HG03565 (cell line): ENCODE measurements around the gene PNKD.
A peak's percentile ranks its signal among the peaks of the same experiment; 100 is the strongest.

ENCODE experiments used
- ATAC-seq: cut with Tn5 transposase; IDR thresholded peaks from one replicate; pipeline ENCODE4 v1.9.1; 2021; ENCODE audit warnings: mild to moderate bottlenecking, moderate library complexity; ENCODE audit not compliant: unreplicated experiment

Gene PNKD, protein sequence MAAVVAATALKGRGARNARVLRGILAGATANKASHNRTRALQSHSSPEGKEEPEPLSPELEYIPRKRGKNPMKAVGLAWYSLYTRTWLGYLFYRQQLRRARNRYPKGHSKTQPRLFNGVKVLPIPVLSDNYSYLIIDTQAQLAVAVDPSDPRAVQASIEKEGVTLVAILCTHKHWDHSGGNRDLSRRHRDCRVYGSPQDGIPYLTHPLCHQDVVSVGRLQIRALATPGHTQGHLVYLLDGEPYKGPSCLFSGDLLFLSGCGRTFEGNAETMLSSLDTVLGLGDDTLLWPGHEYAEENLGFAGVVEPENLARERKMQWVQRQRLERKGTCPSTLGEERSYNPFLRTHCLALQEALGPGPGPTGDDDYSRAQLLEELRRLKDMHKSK

DNA sequence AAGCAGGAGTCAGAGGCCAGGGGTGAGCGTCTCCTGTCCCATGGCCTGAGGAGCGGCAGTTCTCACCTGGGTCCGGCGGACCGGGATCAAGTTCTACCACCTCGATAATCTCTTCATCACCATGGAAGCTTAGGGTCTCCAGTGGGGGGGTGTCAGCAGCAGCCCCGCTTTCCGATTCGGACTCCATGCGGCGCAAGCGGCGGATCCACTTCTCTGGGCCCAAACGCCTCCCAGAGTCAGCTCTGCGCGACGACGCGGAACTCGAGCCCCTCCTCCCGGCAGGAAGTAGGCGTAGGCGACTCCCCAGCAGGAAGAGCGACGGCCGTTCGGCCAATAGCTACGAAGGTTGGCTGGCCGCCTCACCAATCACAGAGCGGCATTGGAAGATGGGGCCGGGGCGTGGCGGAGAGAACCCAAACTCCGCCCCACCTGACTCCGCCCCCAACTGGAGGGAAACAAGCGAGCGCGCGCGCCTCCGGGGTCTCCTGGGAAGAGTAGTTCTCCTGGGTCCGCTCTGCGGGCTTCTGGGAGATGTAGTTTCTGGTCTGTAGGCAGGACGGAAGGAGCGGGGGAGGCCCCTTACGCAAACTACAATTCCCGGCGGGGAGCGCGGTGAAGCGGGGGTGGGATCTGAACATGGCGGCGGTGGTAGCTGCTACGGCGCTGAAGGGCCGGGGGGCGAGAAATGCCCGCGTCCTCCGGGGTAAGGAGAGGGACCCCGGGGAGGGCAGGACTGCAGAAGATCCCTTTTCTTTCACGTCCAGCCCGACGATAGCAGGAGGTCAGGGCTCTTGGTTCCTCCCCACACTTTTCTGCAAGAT lies at the start of gene PNKD, which contains the start of gene AAMP:
Gene PNKD (plus strand): TSS at position 620 of the 821 bp plus-strand sequence. CDS start 17 bp downstream, at position 637.
Gene AAMP (minus strand): TSS at position 238 of the 821 bp plus-strand sequence. CDS start 51 bp downstream, at position 187.
- peak; percentile 87 for ATAC-seq

DNA sequence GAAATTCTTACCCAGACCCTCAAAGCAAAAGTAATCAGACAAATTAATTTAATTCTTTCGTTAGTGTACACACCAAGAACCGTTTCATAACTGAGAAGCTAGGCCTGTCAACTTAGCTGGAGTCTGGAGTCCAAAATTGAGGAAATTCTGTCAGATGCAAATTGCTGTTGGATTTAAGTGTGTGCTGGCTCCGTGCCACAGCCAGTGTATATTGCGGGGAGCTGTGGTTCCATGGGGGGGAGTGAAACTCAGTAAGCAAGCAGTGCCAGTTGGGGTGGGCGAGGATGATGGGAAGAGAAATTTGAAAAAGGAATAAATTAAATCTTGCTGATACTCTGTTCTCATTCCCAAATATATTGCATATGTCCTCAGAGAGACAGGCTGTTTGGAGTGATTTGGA lies 49.3 kb upstream of the PNKD start:
- no peak for ATAC-seq

DNA sequence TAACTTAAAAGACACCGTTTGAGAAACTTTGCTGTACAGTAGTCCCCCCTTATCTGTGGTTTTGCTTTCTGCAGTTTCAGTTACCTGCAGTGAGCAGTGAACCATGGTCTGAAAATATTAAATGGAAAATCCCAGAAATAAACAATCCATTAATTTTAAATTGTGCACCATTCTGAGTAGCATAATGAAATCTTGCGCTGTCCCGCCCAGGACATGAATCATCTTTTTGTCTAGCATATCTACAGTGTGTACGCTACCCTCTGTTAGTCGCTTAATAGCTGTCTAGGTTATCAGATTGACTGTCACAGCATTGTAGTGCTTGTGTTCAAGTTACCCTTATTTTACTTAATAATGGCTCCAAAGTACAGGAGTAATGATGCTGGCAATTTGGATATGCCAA lies 47.3 kb upstream of the PNKD start:
- ATAC-seq = no peak

DNA sequence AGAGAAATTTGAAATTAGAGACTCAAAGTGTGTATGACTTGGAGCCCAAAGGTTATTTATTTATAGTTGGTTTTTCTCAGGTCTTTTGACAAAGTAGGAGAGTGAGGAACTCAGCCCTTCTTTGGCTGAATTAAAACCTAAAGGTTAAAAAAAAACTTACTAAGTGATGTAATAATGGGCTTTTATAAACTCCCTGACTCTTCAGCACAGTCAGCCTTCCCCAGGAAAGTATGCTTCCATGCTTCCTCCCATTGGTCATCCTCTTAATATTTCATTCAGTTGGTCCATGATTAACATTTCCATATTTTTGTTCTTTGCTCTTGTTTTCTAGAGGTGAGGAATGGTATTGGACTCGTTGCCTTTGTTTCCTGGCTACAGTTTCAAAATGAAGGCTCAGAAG lies 46.1 kb upstream of the PNKD start:
- no peak for ATAC-seq

DNA sequence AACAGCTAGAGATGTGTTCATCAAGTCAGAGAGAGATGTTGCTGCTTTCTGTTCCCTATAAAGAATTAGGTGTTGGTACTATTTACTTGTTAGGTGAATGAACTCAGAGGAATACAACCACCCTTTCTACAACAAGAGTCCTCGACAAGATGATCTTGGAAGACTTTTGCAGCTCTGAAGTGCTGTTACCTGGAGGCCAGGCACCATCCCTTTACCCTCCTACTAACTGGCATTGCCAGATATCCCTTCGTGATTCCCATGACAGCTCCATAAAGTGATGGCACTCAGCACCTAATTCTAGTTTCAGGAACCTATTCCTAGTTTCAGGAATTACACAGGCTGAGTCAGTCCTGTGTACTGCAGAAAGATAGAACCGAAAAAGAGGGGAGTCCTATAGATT lies 43.4 kb upstream of the PNKD start:
- ATAC-seq = no peak

DNA sequence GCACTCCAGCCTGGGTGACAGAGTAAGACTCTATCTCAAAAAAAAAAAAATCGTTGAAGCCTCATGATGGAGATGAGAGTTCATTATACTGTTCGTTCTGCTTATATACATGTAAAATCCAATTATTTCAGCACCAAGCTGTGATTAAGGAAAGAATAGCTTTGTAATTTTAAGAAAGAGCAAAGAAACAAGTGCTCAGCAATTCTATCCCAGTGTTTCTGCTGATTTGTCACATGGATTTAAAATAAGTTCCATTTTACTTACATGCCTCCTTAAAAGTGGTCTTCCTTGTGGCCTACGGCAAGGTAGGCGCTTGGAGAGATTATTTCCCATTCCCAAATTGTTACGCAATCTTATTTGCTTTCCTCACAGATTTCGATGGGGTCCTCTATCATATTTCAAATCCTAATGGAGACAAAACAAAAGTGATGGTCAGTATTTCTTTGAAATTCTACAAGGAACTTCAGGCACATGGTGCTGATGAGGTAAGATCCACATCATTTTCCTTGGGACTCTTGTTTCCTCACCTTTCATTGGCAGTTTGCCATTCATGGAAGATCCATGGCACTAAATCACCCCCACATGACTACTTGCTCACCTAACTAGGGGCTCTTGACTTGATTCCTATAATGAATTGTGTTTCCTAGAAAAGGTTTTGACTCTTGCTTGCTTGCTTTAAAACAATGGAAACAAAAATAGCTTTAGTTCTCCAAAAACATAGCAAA lies 41.8 kb upstream of the PNKD start:
- no peak for ATAC-seq

DNA sequence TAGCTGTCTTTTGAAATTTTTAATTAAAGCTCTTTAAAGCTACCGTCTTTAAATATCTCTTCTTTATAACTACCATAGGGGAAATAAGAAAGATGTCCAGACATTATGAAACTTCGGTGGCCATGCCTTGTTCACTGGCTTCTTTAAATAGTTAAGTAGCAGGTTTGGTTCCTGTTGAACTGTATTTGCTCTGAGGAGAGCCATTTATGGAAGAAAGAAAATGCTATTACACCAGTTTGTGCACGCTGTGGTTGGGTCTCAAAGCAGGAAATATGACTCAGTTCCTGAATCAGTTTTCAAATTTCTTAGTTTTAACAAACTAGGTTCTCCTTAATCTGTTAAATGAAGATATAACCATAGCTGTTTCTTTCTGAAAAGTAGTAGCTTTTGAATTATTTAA lies 41.1 kb upstream of the PNKD start:
- ATAC-seq = peak; percentile 87

DNA sequence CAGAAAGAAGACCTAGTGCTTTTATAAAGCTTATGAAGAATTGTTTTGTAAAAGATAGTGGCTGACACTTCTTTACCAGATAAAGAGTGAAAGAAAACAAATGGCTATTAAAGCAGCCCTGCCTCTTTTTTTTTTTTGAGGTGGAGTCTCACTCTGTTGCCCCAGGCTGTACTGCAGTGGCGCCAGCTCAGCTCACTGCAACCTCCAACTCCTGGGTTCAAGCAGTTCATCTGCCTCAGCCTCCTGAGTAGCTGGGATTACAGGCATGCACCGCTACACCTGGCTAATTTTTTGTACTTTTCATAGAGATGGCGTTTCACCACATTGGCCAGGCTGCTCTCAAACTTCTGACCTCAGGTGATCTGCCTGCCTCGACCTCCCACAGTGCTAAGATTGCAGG lies 40.5 kb upstream of the PNKD start:
- no peak for ATAC-seq

DNA sequence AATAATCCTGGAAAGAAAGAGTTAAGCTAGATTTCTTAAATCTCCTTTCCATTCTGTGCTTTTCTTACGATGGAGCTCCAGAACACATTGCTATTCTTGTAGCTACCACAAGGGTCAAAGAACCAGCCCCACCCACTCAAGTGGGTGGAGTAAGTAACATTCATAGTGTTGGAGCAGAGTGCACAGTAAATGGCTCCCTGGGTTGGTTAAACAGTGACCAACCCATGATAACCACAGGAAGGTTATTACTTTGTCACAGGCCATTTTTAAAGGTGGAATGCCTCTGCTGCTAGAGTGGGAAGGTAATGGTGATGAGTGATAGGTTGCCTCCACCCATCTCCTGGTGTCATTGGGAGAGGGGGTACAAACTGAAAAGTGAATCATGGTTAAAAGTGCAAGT lies 39.4 kb upstream of the PNKD start:
- no peak for ATAC-seq

DNA sequence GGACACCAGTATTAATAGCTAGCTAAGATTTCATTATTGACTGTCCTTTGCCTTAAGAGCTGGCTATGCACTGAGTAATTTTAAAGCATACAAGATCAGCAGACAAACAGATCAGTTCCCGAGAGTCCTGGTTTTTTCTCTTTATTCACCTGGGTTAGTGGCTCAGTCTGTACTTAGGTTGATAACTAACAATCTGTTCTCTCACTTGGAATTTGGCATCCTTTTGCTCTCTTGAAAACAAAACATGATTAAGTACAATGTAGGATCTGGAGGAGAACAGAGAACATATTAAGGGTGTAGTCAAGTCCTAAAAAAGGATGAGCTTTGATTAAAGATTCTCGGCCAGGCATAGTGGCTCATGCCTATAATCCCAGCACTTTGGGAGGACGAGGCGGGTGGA lies 36.8 kb upstream of the PNKD start:
- no peak for ATAC-seq

DNA sequence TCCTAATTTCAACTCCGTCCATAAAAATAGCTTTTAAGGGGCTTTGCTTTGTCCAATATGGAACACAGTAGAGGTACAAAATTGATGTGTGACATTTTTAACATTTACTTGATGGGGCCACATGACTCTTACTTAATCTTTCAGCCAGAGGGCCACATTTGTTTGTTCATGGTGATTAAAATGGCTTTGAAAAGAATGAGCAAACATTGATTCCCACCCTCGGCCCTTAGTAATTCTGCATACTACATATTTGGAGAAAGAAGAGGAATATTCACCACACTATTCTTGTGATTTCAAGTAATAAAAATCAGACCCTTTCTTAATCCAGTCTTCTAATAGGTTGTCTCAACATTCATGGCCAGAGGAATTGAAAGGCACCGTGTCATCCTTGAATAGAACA lies 35.8 kb upstream of the PNKD start:
- no peak for ATAC-seq

DNA sequence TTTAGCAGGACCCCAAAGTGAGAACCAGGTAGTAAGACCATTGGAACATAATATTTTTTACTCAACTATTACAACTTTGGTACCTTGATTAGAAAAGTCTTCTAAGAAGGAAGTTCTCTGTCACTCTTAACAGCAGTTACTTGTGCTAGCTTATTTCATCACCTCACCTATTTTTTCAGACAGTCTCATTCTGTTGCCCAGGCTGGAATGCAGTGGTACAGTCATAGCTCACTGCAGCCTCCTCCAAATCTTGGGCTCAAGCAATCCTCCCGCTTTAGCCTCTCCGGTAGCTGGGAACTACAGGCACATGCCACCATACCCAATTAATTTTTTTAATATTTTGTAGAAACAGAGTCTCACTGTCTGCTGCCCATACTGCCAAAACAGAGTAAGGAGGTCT lies 35.3 kb upstream of the PNKD start:
- ATAC-seq = no peak

DNA sequence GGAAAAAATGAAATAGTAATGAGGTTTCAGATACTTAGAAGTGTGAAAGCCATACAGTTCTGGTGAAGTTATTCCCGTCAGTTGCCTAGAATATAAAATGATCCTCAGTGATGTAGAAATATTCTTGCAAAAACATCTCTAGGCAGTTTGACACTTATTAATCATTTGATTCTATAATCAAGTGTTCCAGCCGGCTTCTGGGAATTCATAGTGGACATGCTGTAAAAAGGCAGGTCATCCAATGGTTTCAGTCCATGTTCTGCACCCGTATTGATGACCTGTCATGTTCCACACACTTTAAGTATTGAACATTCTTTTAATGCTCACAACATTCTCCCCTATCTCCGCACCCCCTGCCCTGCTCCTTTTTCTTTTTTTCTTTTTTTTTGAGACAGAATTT lies 33.5 kb upstream of the PNKD start:
- no peak for ATAC-seq

DNA sequence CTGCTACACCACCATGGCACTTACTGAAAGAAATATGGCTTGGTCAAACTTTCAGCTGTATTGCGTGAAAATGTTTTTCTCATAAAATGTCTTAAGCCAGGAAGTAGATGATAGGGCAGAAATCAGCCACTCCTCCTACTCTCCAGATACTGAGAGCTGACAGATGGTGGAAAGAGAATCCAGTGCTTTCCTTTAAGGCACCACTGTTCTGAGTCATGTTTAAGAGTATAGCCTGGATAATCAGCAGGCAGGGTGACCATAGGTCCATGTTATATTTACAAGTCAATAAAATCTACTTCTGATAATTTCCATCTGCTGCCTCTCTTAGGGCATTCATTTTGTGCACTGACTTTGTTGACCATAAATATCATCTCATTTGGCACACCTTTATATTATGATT lies 31.4 kb upstream of the PNKD start:
- no peak for ATAC-seq

DNA sequence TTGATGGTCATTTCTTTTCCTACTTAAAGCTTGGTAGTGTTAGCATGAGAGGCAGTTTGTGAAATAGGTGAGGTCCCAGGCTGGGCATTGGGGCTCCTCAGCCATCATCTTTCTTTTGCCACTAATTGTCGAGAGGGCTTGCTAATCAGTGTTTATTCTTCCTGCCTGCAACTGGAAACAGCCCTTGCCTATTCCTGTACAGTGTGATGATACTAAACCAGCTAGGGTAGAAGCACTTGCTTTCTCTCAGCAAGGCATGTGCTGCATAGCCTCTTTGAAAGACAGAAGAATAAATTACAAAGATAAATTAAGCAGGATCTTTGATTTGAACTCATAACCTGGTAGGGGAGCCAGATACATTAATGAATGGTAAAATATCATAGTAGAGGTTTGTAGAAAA lies 26.1 kb upstream of the PNKD start:
- no peak for ATAC-seq

DNA sequence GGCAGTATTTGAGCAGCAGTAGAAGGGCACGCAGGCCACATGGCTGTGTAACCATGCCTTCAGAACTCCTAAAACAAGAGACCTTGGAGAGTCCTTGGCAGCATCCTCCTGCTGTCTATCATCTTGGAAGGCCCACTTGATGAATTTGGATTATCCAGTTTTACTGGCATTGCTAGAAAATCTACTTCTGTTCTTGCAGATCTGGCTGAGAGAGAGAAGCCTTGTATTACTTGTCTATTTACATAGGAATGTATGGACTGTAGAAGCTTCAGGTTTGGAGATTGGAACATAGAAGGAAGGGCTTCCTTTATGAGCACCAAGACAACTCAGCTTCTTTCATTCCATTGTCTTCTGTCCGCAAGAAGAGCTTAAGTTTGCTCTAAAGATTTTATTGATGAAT lies 25.7 kb upstream of the PNKD start:
- no peak for ATAC-seq

DNA sequence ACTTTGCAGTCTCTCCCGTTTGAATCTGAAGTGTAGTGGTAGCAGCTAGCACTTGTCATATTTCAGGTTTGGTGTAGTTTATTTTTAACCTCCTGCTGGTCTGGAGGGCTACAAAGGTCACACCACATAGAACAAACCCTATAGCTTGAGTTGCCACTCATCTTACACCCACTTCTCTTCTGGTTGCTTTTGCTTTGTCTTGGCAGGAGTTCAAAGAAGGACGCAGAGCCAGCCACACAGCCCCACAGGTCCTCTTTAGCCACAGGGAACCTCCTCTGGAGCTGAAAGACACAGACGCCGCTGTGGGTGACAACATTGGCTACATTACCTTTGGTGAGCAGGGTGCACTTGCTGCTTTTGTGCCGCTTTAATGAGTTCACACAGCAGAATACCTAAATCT lies 25.1 kb upstream of the PNKD start:
- no peak for ATAC-seq

DNA sequence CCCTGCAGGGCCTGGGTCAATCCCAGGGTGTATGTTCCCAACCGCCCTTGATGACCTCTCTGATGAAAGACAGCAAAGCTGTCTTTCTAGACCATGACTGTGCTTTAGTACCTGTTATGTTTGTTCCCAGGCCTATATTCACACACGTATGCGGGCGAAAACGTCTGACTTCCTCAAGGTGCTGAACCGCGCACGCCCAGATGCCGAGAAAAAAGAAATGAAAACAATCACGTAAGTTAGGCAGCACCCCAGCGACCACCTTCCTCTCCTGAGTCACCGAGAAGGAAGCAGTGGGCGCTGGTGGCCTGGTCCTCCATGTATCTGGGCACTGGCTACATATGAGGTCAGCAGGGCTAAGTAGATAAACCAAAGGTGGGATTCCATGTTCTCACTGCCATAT lies 20.6 kb upstream of the PNKD start:
- no peak for ATAC-seq

DNA sequence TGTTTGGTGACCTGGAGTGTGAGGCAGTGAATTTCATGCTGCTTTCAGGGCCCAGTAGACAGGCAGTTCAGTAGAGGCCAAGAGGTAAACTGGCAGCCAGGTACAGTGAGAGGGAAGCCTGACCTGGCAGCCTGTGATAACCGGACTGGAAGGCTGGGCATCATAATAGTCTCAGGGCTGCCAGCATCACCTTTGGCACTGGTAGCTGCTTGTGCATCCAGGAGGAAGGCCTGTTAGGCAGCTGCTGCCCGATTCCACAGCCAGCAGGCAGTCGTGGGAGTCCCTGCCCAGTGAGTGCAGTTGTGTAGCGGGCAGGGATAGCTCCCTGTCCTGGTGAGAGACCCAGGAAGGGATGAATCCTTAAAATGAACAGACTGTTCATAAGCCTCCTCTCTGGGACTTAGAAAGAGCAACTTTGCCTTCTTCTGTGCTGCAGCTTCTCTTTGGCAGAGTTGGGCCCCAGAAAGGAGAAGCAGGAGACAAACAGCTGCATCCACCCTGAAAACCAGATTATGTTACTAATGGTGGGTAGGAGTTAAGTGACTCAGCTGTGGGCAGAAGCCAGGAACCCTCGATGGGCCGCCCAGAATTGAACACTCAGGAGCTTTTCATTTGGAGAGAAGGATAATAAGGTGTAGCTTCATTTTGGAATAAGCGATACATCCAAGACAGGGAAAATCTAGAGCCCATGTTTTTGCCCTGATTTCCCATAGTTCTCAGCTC lies 17.6 kb upstream of the PNKD start:
- ATAC-seq = no peak

DNA sequence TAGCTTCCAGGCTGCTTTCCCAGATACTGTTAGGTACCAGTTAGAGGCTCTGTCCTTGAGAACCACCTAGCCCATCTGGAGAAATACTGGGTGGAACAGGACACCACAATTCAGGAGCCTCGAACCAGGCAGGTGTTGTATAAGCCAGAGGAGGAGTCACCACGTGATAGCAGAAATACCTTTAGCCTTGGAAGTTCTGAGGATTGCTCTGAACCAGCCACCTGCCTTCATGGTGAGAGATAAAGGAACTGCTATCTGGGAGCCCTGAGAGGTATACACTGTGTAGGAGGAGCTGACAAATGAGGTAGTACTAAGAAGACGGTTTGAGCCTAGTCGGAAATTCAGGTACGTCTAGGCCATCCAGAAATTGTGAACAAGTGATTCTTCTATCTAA lies 17.1 kb upstream of the PNKD start:
- ATAC-seq = no peak

DNA sequence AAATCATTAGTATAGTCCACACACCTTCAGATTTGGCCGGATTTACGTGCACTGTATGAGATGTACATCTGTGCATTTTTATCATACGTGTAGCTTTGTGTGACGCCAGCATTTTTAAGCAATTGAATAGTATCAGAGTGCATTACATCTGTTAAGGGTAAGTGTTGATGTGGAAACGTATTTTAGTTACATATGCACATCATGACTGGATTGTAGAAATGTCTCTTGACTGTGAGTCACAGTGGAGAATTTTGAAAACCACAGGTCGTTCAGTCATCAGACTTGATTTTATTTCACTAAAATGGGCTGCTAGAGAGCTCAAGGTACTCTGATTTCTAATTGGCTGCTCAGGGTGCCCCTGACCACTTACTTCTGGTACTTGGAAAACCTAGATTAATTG lies 14.9 kb upstream of the PNKD start:
- ATAC-seq = no peak
